Fibroblast of upper back skin (primary cell): ENCODE results near the gene AMIGO2.

Source experiments
- DNase-seq: peaks from one replicate; pipeline ENCODE4 v3.0.0-alpha.2; 2013

Gene AMIGO2

GRCh38 chr12:47032644-47033043 lies 47.1 kb downstream of the AMIGO2 start:
- peak; percentile 72 for DNase-seq

DNA sequence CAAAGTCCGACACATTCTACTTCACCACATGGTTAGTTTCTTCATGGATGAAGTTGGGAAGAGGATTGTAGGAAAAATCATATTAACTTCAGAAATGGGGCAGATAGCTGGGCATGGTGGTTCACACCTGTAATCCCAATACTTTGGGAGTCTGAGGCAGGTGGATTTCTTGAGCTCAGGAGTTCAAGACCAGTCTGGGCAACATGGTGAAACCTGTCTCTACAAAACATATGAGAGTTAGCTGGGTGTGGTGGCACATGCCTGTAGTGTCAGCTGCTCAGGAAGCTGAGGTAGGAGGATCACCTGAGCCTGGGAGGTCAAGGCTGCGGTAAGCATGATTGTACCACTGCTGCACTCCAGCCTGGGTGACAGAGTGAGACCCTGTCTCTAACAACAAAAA lies 49.9 kb downstream of the AMIGO2 start:
- no peak for DNase-seq

- no peak for DNase-seq
These were observed 50.6 kb downstream of the AMIGO2 start for GRCh38 chr12:47028981-47029708.

DNA sequence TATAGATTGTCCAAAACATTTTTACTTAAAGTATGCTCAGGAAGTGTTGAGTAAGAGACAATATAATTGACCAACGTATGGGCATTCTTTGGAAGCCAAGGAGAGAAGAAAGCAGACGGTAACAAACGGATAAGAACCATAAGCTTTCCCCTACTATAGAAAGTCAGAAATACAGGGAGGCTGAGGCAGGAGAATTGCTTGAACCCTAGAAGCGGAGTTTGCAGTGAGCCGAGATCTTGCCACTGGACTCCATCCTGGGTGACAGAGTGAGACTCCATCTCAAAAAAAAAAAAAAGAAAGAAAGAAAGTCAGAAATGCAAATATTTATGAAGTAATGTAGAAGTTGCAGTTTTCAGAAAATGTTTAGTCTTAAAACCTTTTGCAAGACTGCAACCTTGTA lies 51.6 kb downstream of the AMIGO2 start:
- no peak for DNase-seq
